Stomach (tissue), 4 donors: ENCODE data around the gene FADS2.

Experiments used
- CTCF ChIP-seq, 7 experiments: fragments of 450-650 bp in 4 of 7; fragments of 200-600 bp in 3 of 7; sonication (generic) in 3 of 7; IDR thresholded peaks; one replicate each; pipeline ENCODE4 v1.5.1; 2016 to 2019; ENCODE audit warnings: antibody characterized with exemption in 7 of 7, control low read depth in 2 of 7, mild to moderate bottlenecking in 1 of 7
- EP300 ChIP-seq: sonication (generic); formaldehyde crosslinking; IDR thresholded peaks from one replicate; pipeline ENCODE4 v1.6.1; 2017; ENCODE audit warnings: antibody characterized with exemption
- POLR2A ChIP-seq, 4 donors: fragments of 450-650 bp; IDR thresholded peaks; one replicate each; pipeline ENCODE4 v1.6.1; 2016; ENCODE audit warnings: antibody characterized with exemption in 4 of 4, control low read depth in 2 of 4, mild to moderate bottlenecking in 1 of 4, moderate library complexity in 1 of 4
- POLR2AphosphoS5 ChIP-seq, 3 donors: sonication (generic); formaldehyde crosslinking; IDR thresholded peaks; one replicate each; pipeline ENCODE4 v1.6.1; 2016; ENCODE audit warnings: antibody characterized with exemption in 3 of 3

DNA sequence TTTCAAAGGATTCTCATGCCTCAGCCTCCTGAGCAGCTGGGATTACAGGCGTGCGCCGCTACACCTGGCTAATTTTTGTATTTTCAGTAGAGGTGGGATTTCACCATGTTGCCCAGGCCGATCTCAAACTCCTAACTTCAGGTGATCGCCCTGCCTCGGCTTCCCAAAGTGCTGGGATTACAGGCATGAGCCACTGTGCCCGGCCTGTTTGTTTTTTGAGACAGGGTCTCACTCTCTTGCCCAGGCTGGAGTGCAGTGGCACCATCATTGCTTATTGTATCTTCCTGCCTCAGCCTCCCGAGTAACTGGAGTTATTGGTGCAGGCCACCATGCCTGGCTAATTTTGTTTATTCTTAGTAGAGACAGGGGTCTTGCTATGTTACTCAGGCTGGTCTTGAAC, 8.1 kb downstream of the FADS2 start:
- TF ChIP-seq POLR2A (IDR thresholded peaks at IDR 0.05), result no peak
- no peak for TF ChIP-seq CTCF (IDR thresholded peaks at IDR 0.05)
- TF ChIP-seq POLR2AphosphoS5 (IDR thresholded peaks at IDR 0.05), result no peak
- no peak for TF ChIP-seq EP300
